ENCODE results near the gene MAST2.

GRCh38 chr1:45848714-45849113 lies 45.3 kb downstream of the MAST2 start:
- TF ChIP-seq POLR2A (IDR thresholded peaks at IDR 0.05) = no peak
- TF ChIP-seq, protein P1, sequence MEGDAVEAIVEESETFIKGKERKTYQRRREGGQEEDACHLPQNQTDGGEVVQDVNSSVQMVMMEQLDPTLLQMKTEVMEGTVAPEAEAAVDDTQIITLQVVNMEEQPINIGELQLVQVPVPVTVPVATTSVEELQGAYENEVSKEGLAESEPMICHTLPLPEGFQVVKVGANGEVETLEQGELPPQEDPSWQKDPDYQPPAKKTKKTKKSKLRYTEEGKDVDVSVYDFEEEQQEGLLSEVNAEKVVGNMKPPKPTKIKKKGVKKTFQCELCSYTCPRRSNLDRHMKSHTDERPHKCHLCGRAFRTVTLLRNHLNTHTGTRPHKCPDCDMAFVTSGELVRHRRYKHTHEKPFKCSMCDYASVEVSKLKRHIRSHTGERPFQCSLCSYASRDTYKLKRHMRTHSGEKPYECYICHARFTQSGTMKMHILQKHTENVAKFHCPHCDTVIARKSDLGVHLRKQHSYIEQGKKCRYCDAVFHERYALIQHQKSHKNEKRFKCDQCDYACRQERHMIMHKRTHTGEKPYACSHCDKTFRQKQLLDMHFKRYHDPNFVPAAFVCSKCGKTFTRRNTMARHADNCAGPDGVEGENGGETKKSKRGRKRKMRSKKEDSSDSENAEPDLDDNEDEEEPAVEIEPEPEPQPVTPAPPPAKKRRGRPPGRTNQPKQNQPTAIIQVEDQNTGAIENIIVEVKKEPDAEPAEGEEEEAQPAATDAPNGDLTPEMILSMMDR (IDR thresholded peaks at IDR 0.05) = no peak
- TF ChIP-seq POLR2AphosphoS5 (IDR thresholded peaks at IDR 0.05) = no peak
